ENCODE results near the gene NEU2.

The NEU2 gene

GRCh38 chr2:233012301-233012971, 20.0 kb upstream of the NEU2 start:
- no peak overlapping the region for H3K4ac ChIP-seq (ENCODE audit: low read depth, low read length)
- no peak overlapping the region for H3K4me2 ChIP-seq (ENCODE audit: low read length)
- H3K56ac ChIP-seq (ENCODE audit: low read length), result no peak overlapping the region
- H3K27me3 ChIP-seq (ENCODE audit: insufficient read depth, low read length, poor library complexity), result no peaks in the 10 kb centered on the region
- no peak overlapping the region for H3K23ac ChIP-seq (ENCODE audit: low read length)
- no peak overlapping the region for H3K18ac ChIP-seq (ENCODE audit: low read length)
- H3K4me3 ChIP-seq (ENCODE audit: low read length), result no peak overlapping the region
- H3K79me2 ChIP-seq (ENCODE audit: control insufficient read depth, insufficient read depth, low read length), result no peaks in the 10 kb centered on the region
- H4K5ac ChIP-seq (ENCODE audit: low read length), result no peak overlapping the region
- H3K36me3 ChIP-seq (ENCODE audit: control insufficient read depth, insufficient read depth, low read length), result no peaks in the 10 kb centered on the region
- H3K27ac ChIP-seq (ENCODE audit: low read depth, low read length), result no peak overlapping the region
- no CpG with 5 or more reads among the region's 12 CpGs for WGBS (ENCODE audit: extremely low coverage, insufficient coverage, low lambda C conversion rate)
- DNase-seq, result no peak
- H3K79me1 ChIP-seq (ENCODE audit: low read length), result no peaks in the 10 kb centered on the region
- H2BK120ac ChIP-seq (ENCODE audit: low read depth, low read length), result no peak overlapping the region
- no peak overlapping the region for H3K9ac ChIP-seq (ENCODE audit: low read length)
- no peaks in the 10 kb centered on the region for H3K4me1 ChIP-seq (ENCODE audit: control insufficient read depth, low read depth, low read length)
- H2BK5ac ChIP-seq (ENCODE audit: low read length), result no peak overlapping the region
- no peak overlapping the region for H2AK5ac ChIP-seq (ENCODE audit: low read length)
- no peak overlapping the region for H2BK15ac ChIP-seq (replicated peaks; ENCODE audit: low read depth)
- no peak overlapping the region for H4K8ac ChIP-seq (ENCODE audit: low read depth, low read length)

GRCh38 chr2:233013027-233013461, 19.4 kb upstream of the NEU2 start, which contains the start of gene NGEF:
Gene NGEF, minus strand, starts transcription at chr2:233013256. Its CDS starts 38,366 bp downstream, at chr2:232974890.
- no peaks in the 10 kb centered on the region for H3K4me1 ChIP-seq (ENCODE audit: control insufficient read depth, low read depth, low read length)
- no peak within 1 kb of the TSS for H3K4me2 ChIP-seq (ENCODE audit: low read length)
- no peak within 1 kb of the TSS for H2BK15ac ChIP-seq (replicated peaks; ENCODE audit: low read depth)
- H2BK5ac ChIP-seq (ENCODE audit: low read length), result no peak within 1 kb of the TSS
- no peak for DNase-seq
- no peak within 1 kb of the TSS for H4K8ac ChIP-seq (ENCODE audit: low read depth, low read length)
- H3K79me2 ChIP-seq (ENCODE audit: control insufficient read depth, insufficient read depth, low read length), result no peaks in the 10 kb centered on the region
- H3K36me3 ChIP-seq (ENCODE audit: control insufficient read depth, insufficient read depth, low read length), result no peaks in the 10 kb centered on the region
- H3K4me3 ChIP-seq (ENCODE audit: low read length), result no peak within 1 kb of the TSS
- no peak within 1 kb of the TSS for H3K27ac ChIP-seq (ENCODE audit: low read depth, low read length)
- no CpG with 5 or more reads among the region's 12 CpGs for WGBS (ENCODE audit: extremely low coverage, insufficient coverage, low lambda C conversion rate)
- no peak within 1 kb of the TSS for H3K18ac ChIP-seq (ENCODE audit: low read length)
- H3K79me1 ChIP-seq (ENCODE audit: low read length), result no peaks in the 10 kb centered on the region
- no peaks in the 10 kb centered on the region for H3K27me3 ChIP-seq (ENCODE audit: insufficient read depth, low read length, poor library complexity)
- H3K56ac ChIP-seq (ENCODE audit: low read length), result no peak within 1 kb of the TSS
- no peak within 1 kb of the TSS for H2BK120ac ChIP-seq (ENCODE audit: low read depth, low read length)
- H3K9ac ChIP-seq (ENCODE audit: low read length), result no peak within 1 kb of the TSS
- no peak within 1 kb of the TSS for H3K4ac ChIP-seq (ENCODE audit: low read depth, low read length)
- H2AK5ac ChIP-seq (ENCODE audit: low read length), result no peak within 1 kb of the TSS
- H3K23ac ChIP-seq (ENCODE audit: low read length), result no peak within 1 kb of the TSS
- no peak within 1 kb of the TSS for H4K5ac ChIP-seq (ENCODE audit: low read length)

GRCh38 chr2:233013650-233014049, 18.8 kb upstream of the NEU2 start:
- Histone ChIP-seq H3K9ac (ENCODE audit: low read length) (no peak overlapping the region), H2BK15ac (replicated peaks; ENCODE audit: low read depth) (no peak overlapping the region), H2BK5ac (ENCODE audit: low read length) (no peak overlapping the region), H2AK5ac (ENCODE audit: low read length) (no peak overlapping the region), H3K23ac (ENCODE audit: low read length) (no peak overlapping the region), H3K79me1 (ENCODE audit: low read length) (no peaks in the 10 kb centered on the region), H3K27ac (ENCODE audit: low read depth, low read length) (no peak overlapping the region), H2BK120ac (ENCODE audit: low read depth, low read length) (no peak overlapping the region), H4K8ac (ENCODE audit: low read depth, low read length) (no peak overlapping the region), H3K18ac (ENCODE audit: low read length) (no peak overlapping the region), H4K5ac (ENCODE audit: low read length) (no peak overlapping the region), H3K4me3 (ENCODE audit: low read length) (no peak overlapping the region), H3K56ac (ENCODE audit: low read length) (no peak overlapping the region), H3K4me2 (ENCODE audit: low read length) (no peak overlapping the region), H3K4ac (ENCODE audit: low read depth, low read length) (no peak overlapping the region), H3K36me3 (ENCODE audit: control insufficient read depth, insufficient read depth, low read length) (no peaks in the 10 kb centered on the region), H3K79me2 (ENCODE audit: control insufficient read depth, insufficient read depth, low read length) (no peaks in the 10 kb centered on the region), H3K27me3 (ENCODE audit: insufficient read depth, low read length, poor library complexity) (no peaks in the 10 kb centered on the region), H3K4me1 (ENCODE audit: control insufficient read depth, low read depth, low read length) (no peaks in the 10 kb centered on the region)
- DNase-seq, result no peak
- 100% methylated on average over 1 of the region's 1 CpG for WGBS (ENCODE audit: extremely low coverage, insufficient coverage, low lambda C conversion rate)

GRCh38 chr2:233015019-233015645, 17.3 kb upstream of the NEU2 start:
- no peaks in the 10 kb centered on the region for H3K27me3 ChIP-seq (ENCODE audit: insufficient read depth, low read length, poor library complexity)
- no peak overlapping the region for H3K56ac ChIP-seq (ENCODE audit: low read length)
- no peak overlapping the region for H3K4ac ChIP-seq (ENCODE audit: low read depth, low read length)
- H3K9ac ChIP-seq (ENCODE audit: low read length), result no peak overlapping the region
- no peak overlapping the region for H3K23ac ChIP-seq (ENCODE audit: low read length)
- no peaks in the 10 kb centered on the region for H3K4me1 ChIP-seq (ENCODE audit: control insufficient read depth, low read depth, low read length)
- no peak overlapping the region for H2BK5ac ChIP-seq (ENCODE audit: low read length)
- no peaks in the 10 kb centered on the region for H3K79me2 ChIP-seq (ENCODE audit: control insufficient read depth, insufficient read depth, low read length)
- no peak overlapping the region for H3K27ac ChIP-seq (ENCODE audit: low read depth, low read length)
- no peak overlapping the region for H2BK120ac ChIP-seq (ENCODE audit: low read depth, low read length)
- no peak overlapping the region for H4K8ac ChIP-seq (ENCODE audit: low read depth, low read length)
- no peak overlapping the region for H2AK5ac ChIP-seq (ENCODE audit: low read length)
- no peak overlapping the region for H3K18ac ChIP-seq (ENCODE audit: low read length)
- no peak overlapping the region for H2BK15ac ChIP-seq (replicated peaks; ENCODE audit: low read depth)
- no peak for DNase-seq
- H3K79me1 ChIP-seq (ENCODE audit: low read length), result no peaks in the 10 kb centered on the region
- no peak overlapping the region for H3K4me3 ChIP-seq (ENCODE audit: low read length)
- no CpG with 5 or more reads among the region's 1 CpG for WGBS (ENCODE audit: extremely low coverage, insufficient coverage, low lambda C conversion rate)
- no peaks in the 10 kb centered on the region for H3K36me3 ChIP-seq (ENCODE audit: control insufficient read depth, insufficient read depth, low read length)
- no peak overlapping the region for H3K4me2 ChIP-seq (ENCODE audit: low read length)
- no peak overlapping the region for H4K5ac ChIP-seq (ENCODE audit: low read length)

GRCh38 chr2:233017947-233018346, 14.5 kb upstream of the NEU2 start:
- H3K79me1 ChIP-seq (ENCODE audit: low read length), result no peaks in the 10 kb centered on the region
- no peak for DNase-seq
- no peak overlapping the region for H2AK5ac ChIP-seq (ENCODE audit: low read length)
- no peaks in the 10 kb centered on the region for H3K27me3 ChIP-seq (ENCODE audit: insufficient read depth, low read length, poor library complexity)
- no peak overlapping the region for H3K23ac ChIP-seq (ENCODE audit: low read length)
- no peak overlapping the region for H2BK5ac ChIP-seq (ENCODE audit: low read length)
- no peak overlapping the region for H3K4me3 ChIP-seq (ENCODE audit: low read length)
- H3K4me1 ChIP-seq (ENCODE audit: control insufficient read depth, low read depth, low read length), result no peaks in the 10 kb centered on the region
- no peak overlapping the region for H2BK15ac ChIP-seq (replicated peaks; ENCODE audit: low read depth)
- H4K8ac ChIP-seq (ENCODE audit: low read depth, low read length), result no peak overlapping the region
- no peak overlapping the region for H3K18ac ChIP-seq (ENCODE audit: low read length)
- no peak overlapping the region for H2BK120ac ChIP-seq (ENCODE audit: low read depth, low read length)
- no peak overlapping the region for H3K4me2 ChIP-seq (ENCODE audit: low read length)
- no peaks in the 10 kb centered on the region for H3K36me3 ChIP-seq (ENCODE audit: control insufficient read depth, insufficient read depth, low read length)
- no peaks in the 10 kb centered on the region for H3K79me2 ChIP-seq (ENCODE audit: control insufficient read depth, insufficient read depth, low read length)
- no peak overlapping the region for H3K27ac ChIP-seq (ENCODE audit: low read depth, low read length)
- H3K9ac ChIP-seq (ENCODE audit: low read length), result no peak overlapping the region
- no peak overlapping the region for H4K5ac ChIP-seq (ENCODE audit: low read length)
- no peak overlapping the region for H3K4ac ChIP-seq (ENCODE audit: low read depth, low read length)
- H3K56ac ChIP-seq (ENCODE audit: low read length), result no peak overlapping the region
- no CpG with 5 or more reads among the region's 1 CpG for WGBS (ENCODE audit: extremely low coverage, insufficient coverage, low lambda C conversion rate)

All from mesendoderm (in vitro differentiated cells).